HG03521 (cell line): Measurements from ENCODE around the gene SREBF2.
A peak's percentile ranks its signal among the peaks of the same experiment; 100 is the strongest.
"Not testable (repeated sequence)": the region's sequence is repeated elsewhere in the genome, so short reads cannot be mapped to it uniquely, and the experiment has no call there.

Experiments used
- ATAC-seq: cut with Tn5 transposase; IDR thresholded peaks from one replicate; pipeline ENCODE4 v1.9.1; 2021; ENCODE audit warnings: mild to moderate bottlenecking, moderate library complexity; ENCODE audit not compliant: unreplicated experiment

Gene SREBF2

DNA sequence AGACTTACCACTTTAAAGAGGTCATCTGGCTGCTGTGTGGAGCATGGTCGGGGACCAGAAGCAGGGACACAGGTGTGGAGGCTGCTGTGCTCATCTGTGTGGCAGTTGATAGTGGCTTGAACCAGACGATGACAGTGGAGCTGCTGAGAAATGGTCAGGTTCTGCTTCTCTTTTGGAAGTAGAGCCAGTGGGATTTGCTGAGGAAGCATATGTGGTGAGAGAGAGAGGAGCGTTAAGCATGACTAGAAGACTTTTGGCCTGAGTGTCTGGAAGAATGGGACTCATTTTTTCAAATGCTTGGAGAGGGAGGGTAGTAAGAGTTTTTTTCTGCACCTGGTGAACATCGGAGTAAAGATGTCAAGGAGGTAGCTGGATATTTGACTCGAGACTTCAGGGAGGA, 12.5 kb upstream of the SREBF2 start:
- no peak for ATAC-seq

DNA sequence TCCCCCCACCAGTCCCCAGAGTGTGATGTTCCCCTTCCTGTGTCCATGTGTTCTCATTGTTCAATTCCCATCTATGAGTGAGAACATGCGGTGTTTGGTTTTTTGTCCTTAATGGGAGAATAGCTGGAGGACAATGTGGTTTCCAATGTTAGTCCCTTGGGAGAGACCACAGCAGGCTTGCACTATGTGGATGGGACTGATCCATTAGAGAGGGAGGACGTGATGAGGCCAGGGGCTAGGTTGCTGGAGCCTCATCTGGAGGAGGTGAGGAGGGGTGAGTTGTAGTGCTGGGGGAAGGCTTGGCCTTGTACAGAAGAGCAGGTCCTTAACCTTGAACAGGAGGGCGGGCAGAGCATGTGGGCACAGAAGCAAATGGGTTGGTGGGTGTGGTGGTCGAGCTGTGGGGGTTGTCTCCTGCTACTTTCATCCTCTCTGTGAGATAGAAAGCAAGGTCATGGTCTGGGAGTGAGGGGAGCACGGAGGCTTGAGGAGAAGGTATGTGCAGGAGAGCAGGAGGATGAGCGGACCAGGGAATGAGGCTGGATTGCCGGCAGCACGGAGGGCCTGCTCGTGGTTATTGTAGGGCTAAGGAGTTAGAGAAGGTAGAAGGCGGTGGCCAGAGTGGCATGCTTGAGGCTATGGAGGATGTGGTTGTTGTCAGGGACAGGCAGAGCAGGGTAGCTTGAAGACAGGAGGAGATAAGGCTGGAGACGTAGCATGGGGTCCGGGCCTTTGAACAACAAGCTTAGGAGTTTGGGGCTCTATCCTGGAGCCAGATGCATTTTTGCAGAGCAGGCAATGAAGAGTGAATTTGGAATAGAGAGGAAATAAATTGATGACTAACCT, 11.2 kb upstream of the SREBF2 start:
- no peak for ATAC-seq

DNA sequence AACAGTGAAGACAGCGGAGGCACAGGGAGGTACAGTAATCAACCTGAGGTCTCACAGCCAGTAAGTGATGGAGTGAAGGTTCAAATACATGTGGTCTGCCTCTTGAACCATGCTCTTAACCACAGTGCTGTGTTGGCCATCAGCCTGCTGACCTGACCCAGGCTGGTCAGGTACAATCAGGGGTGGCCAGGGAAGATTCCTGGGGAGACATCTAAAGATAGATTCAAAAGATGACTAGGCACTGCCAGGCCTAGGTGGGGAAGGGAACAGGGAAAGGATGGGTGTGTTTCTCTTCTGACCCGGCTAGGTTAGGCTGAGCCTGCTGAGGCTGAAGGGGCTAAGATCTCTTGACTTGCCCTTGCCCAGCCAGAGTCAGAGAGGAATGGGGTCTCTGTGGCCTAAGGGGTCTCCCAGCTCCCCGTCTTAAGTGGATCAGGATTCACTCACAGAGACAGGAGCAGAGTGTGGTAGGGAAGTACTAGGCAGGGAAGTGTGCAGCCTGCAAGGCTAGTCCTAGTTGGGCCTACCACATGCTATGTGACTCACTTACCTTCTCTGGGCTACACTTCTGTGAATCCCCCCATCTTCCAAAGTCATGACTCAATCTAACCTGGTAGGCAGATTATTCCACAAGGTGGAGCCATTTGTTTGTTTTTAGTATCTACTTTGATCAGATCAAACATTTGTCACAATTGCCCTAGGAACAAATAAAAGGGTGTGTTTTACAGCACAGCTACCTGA, 10.4 kb upstream of the SREBF2 start:
- ATAC-seq = no peak

DNA sequence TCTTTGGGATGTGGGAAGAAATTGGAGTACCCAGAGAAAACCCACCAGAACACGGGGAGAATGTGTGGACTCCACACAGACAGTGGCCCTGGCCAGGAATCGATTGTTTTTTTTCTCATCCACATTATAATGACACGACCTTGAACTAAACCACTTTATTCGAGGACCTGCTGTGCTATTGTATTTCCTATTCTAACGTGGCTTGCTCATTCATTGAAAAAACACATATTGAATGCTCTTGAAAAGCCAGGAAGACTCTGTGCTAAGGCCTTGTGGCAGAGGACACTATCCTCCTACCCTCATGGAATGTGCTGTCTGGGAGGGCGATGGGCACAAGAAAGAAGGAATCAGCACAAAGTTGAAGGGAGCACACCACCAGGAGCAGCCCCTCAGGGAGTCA, 9.1 kb upstream of the SREBF2 start:
- no peak for ATAC-seq

DNA sequence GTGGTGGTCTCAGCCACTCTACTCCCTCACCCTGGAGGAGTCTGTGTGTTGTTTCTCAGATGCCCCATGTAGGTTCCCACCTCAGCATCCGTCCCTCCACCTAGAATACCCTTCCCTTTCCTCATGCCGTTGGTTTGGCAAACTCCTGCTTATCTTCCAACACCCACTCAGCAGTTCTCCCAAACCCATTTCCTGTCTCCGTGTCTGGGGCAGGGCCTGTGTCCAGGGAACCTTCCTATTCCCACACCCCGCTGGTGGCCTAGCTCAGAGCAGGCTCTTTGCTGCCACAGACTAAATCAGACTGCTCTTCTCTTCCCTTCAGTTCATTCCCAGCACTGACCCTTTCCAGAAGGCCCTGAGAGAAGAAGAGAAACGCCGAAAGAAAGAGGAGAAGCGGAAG, 7.5 kb upstream of the SREBF2 start:
- ATAC-seq = no peak

DNA sequence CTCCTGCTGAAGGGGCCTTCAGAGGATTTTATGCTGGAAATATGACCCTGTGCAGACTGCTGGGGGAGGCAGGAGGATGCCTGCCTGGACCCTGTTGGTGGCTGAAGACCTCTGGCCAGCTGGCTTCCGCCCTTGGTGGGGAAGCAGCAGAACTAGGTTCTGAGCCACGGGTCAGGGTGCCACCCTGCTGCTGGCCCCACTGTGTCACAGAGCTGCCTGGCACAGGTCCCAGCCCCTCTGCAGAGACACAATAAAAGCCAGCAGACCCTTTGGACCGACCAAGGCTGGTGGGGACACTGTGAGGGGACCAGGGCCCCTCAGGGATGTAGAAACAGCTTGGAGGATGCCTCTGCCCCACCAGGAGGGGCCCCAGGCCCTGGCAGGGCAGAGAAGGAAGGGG, 6.9 kb upstream of the SREBF2 start:
- ATAC-seq = no peak

DNA sequence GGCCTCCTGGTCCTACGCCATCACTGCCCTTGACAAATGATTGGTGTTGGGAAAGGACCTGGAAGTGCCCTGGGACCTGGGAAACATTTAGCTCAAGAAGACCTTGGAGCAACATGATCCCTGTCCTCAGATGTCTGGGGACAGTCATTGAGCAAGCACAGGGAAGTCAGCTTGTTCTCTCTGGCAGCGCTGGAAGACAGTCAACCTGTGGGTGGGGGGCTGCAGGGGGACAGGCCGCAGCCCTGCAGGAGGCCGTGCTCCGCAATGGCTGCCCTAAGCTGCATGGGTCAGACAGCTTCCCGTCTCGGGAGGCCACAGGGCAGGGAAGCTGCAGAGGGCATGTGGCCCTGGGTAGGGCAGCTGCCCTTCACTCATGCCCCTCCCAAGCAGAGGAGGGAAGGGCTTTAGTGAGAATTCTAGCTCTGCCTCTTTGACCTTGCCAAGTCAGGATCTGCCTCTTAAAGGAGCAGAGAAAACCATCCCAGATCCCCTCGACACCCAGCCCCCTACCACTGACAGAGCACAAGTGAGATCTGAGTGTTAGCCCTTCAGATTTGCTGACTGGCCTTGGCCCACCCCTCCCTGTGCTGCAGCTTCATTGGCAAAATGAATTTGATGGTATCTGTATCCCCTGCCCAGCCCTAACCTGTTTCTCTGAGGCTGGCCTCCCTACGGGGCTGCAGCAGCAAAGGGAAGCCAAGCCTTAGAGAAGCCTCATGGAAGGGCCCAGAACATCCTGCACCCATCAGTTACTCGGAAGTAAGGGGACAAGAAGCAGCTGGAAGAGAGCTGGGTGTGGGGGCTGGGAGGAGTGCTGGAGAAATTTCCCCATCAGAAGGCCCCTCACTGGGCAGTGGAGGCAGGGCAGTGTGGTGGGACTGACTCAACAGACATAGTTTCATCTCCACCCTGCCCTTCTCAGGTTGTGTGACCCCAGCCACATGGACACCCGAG, 6.2 kb upstream of the SREBF2 start:
- ATAC-seq = no peak

DNA sequence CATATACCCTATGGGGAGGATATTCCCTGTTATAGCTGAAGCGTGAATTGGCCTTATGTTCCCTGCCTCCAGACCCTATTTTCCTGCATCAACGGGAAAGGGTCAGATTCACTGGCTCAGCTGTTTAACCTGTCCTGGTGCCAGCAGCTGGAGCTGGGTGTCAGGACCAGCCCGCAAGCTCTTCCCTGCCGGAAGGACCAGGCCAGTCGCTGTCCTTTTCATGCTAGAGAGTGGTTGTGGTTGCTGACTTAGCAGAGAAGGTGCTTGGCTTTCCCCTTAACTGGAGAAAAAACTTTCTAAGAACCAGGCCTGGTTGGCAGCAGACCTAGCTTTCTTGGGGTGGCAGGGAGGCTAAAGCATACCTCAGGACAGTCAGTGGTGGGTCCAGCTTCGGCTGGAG, 5.2 kb upstream of the SREBF2 start:
- ATAC-seq = no peak

DNA sequence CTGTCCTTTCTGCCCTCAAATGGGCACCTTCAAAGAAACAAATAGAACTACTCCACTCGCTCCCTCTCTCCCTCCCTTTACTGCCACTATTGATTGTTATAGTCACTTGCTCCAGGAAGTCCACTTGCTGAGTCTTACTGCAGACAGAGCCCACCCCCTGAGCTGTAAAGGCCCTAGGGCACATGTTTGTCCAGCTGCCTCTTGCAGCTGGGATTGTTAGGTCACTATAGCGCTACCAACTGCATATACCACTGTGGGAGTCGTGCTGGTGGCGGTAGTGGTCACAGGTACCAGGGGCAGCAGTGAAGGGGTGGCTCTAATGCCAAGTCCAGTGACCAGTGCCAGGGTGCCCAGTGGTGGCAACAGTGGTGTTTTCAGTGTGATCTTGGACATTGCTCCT, 4.4 kb upstream of the SREBF2 start:
- ATAC-seq = no peak

DNA sequence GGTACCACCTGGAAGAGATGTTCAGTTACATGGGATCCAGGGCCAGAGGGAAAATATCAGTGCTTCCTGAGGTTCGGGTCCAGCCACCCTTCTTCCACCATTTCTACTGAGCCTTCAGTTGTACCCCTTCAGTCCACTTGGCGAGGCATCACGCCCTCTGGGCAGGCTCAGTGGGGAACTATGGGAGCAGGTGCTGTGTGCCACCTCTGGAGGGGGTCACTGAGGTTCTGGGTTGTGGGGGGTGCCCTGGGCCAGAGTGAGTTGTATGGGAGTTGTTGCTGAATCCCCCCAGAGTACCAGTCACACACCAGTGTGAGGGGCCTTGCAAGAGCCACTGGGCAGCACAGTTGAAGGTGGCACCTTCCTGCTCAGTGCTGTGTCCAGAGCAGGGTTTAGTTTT, 2.7 kb upstream of the SREBF2 start:
- no peak for ATAC-seq

DNA sequence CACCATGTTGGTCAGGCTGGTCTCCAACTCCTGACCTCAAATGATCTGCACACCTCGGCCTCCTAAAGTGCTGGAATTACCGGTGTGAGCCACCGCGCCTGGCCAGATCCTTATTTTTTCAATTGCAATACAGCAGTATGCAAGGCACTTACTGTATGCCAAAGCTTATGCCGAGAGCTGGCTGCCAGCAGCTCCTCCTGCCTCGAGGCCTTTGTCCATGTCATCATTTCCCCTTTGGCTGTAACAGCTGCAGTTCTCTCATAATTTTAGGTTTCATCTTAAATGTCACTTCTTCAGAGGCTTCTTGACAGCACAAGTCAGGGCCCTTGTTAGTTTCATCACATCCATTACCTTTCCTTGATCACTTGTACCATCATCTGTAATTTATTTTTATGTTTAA, 1.5 kb upstream of the SREBF2 start:
- ATAC-seq = no peak

DNA sequence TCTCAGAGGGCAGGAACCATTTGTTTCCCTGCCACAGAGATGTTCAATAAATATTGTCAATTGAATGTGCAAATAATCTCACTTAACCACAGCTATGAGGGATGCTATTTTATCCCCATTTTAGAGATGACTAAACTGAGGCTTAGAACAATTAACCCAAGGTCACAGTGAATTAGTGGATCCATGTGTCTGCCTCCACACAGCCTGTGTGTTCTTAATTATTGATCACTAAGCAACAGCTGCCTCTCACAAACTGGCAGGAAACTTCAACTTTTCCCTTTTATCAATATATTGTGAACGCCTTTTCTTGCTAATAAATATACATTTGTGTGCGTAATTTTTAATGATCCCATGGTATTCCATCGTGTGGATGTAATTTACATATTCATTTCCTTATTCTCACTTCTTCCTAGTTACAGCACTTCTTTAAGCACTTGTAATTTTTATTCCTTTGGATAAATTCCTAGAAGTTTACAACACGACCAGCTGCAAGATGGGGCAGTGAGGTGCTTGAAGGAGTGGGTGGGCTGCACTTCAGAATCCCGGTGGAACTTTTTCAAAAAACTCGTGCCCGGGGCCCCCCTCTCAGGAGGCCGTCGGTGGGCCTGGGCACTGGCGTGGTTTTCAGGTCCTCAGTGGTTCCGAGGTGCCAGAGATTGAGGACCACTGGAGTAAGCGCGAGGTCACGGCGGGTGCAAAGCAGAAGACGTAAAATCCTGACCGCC, 915 bp upstream of the SREBF2 start:
- ATAC-seq = no peak

DNA sequence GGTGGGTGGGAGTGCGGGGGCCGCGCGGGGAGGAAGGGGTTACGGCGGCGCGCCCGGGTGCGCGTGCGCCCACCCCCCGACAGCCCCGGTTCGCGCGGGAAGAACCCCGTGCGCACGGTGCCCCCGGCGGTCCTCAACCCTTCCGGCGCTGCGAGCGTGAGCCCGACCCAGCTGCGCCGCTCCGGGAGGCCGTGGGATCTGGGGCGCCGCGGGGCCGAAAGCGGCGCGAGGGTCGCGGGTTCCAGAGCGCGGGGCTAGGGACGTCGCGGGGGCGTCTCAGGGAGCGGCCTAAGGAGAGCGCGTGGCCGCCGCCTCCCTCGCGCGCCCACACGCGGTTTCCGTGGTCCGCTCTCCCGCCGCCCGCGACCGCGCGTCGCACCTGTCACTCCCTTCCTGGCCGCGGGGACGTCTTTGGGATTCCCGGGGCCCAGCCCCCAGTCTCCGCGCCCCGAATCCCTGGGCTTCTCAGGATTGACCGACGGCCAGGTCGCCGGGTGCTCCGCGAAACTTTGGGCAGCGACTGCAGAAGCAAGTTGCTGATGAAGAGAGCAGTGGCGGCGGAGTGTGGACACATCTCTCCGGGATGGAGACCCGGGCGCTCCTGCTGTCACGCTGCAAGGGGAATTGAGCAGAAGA, 582 bp downstream of the SREBF2 start:
- peak; percentile 11 for ATAC-seq

DNA sequence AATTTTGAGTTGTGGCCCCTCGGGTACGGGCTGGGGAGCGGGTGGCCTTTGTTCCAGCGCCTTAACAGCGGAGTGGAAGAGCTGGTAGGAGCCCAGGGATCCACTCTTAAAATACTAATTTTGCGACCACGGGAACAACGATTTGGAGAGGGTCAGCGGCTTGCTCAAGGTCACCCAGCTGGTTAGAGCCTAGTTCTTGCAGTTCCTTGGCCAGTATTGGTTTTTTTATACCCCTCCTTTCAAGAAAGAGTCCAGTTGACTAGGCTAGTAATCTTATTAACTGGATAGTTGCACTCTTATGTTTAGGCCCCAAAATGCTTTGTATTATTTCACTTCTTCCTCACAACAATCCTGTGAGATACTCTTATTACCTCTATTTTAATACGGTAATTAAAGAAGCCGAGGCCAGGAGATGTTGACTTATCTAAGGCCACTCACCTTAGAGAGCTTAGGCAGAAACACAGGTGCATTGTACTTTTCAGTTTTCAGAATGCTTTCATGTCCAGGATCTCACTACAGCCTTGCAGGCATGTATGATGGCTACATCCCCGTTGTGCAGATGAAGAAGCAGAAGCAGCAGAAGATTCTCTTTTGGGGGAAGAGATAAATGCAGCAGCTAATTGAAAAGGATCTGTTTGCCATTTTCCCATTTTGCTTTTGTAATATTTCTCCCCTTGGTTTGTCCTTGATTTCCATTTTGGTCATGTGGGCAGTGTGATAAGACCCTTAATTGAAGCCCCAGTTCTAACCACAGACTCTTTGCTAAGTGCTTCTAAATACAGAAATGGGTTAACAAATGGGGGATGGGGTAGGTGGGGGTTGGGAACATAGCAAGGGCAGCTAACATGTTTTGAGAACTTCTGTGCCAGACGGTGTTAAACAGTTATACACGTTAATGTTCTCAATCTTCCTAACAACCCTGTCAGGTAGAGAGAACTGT, 1.4 kb downstream of the SREBF2 start:
- no peak for ATAC-seq

DNA sequence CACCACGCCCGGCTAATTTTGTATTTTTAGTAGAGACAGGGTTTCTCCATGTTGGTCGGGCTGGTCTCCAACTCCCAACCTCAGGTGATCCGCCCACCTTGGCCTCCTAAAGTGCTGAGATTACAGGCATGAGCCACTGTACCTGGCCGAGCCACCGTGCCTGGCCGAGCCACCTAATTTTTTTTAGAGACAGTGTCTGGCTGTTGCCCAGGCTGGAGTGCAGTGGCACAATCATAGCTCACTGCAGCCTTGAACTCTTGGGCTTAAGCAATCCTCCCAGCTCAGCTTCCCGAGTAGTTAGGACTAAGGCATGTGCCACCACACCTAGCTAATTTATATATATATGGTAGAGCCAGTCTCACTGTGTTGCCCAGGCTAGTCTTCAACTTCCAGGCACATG, 2.6 kb downstream of the SREBF2 start:
- ATAC-seq = not testable (repeated sequence)

DNA sequence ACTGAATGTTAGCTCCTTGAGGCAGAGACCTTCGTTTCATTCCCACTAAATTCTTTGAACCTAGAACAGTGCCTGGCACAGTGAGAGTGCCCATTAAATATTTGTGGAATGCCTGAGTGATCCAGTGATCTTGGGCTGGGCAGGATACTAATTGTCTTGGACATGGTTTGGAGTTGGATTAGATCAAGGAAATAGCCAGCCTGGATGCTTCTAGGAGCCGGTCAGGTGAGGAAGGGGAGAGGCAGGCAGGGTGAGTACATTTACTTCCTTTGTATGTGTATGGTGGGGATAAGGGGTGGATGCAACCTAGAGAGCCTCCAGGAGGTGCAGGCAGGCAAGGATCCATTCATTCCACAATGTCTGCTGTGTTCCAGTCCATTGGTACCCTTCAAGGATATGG, 3.6 kb downstream of the SREBF2 start:
- ATAC-seq = no peak

DNA sequence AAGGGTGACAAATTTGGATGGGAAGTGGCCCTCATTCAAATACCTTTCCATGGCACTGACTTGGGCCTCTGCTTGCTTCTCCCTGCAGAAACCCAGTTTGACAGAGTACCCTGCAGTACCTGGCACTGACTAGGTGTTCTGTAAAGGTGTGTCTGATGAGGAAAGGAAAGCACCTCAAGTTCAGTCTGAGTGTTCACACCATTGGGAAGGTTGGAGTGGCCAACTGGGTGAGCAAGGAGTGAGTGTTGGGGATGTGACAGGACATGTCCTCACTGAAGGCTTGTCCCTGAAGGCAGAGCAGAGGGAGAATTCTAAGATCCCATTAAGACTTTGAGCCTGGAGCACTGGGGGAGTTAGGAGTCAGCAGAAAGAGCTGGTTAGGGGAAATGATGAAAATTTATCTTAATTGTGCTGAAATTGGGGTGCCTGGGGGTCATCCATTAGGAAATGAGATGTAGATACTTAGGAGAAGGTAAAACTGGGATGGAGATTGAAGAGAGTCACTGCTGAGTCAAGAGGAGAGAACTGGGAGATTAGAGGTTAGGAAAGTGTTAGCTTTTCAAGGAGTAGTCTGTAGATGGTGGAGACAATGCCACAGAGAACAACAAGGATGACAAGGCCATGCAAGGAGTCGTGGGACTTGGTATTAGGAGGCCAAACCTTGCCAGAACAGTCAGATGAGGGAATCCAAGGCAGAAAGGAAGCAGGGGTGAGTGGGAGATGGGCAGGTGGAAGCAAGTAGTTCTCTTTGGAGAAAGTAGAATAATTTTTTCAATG, 6.1 kb downstream of the SREBF2 start:
- ATAC-seq = no peak

DNA sequence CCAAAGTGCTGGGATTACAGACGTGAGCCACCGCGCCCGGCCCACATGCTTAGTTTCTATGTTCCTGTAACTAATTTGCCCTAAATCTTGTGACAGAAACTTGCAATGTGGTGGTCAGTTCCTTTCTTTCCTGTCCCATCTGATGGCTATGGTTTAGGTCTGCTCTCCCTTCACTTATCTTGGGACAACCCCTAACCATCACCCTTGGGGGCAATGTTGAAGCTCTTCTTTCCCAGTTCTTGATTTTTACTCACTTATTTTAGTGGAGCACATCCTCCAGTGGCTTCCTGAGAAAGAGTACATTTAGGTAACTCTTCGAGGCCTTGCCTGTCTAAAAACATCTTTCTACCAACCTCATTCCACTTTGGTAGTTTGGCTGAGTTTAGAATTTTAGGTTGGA, 7.3 kb downstream of the SREBF2 start:
- ATAC-seq = no peak
